SIG-M5 (cell line): ENCODE results near the gene ZFP3.
"Not testable (repeated sequence)": the region's sequence is repeated elsewhere in the genome, so short reads cannot be mapped to it uniquely, and the experiment has no call there.

ENCODE experiments used
- DNase-seq: peaks from one replicate; lab custom pipeline; 2025; lab: John Stamatoyannopoulos, UW

Gene ZFP3

GRCh38 chr17:5077781-5078105 is 524 bp upstream of the ZFP3 start:
- no peak for DNase-seq

- DNase-seq: no peak
These were observed 2.3 kb downstream of the ZFP3 start for GRCh38 chr17:5080591-5080990.

GRCh38 chr17:5092218-5093010 is 14.1 kb downstream of the ZFP3 start:
- DNase-seq: no peak

GRCh38 chr17:5096731-5097100 is 18.4 kb downstream of the ZFP3 start:
- no peak for DNase-seq

GRCh38 chr17:5097101-5097834 is 19.0 kb downstream of the ZFP3 start:
- no peak for DNase-seq

- DNase-seq: no peak
These were observed 21.0 kb downstream of the ZFP3 start for GRCh38 chr17:5099271-5099670.

- DNase-seq: no peak
These were observed 22.6 kb downstream of the ZFP3 start for GRCh38 chr17:5100832-5101231.

- no peak for DNase-seq
These were observed 32.5 kb downstream of the ZFP3 start for GRCh38 chr17:5110816-5111215.

GRCh38 chr17:5111402-5112204 is 33.3 kb downstream of the ZFP3 start, which contains the start of gene ZNF232:
Gene ZNF232 (minus strand): TSS chr17:5111878. CDS start chr17:5111822, 56 bp downstream.
- no peak for DNase-seq

- DNase-seq: no peak
These were observed 37.7 kb downstream of the ZFP3 start, which contains the start of gene USP6 for GRCh38 chr17:5115673-5116651. Gene USP6 (plus strand): TSS chr17:5116032. CDS start chr17:5130368, 14,336 bp downstream.

GRCh38 chr17:5118219-5118618 is 40.0 kb downstream of the ZFP3 start:
- no peak for DNase-seq

GRCh38 chr17:5120036-5120435 is 41.8 kb downstream of the ZFP3 start:
- no peak for DNase-seq

GRCh38 chr17:5120436-5121185 is 42.3 kb downstream of the ZFP3 start:
- DNase-seq: not testable (repeated sequence)

- DNase-seq: no peak
These were observed 43.0 kb downstream of the ZFP3 start for GRCh38 chr17:5121186-5121841.

- not testable (repeated sequence) for DNase-seq
These were observed 43.8 kb downstream of the ZFP3 start for GRCh38 chr17:5122056-5122455.

GRCh38 chr17:5122586-5123342 is 44.5 kb downstream of the ZFP3 start:
- no peak for DNase-seq

- no peak for DNase-seq
These were observed 45.3 kb downstream of the ZFP3 start for GRCh38 chr17:5123343-5124124.

- not testable (repeated sequence) for DNase-seq
These were observed 46.0 kb downstream of the ZFP3 start for GRCh38 chr17:5124125-5124760.
